Hepatocyte (in vitro differentiated cells): ENCODE data around the gene ACAP3.

Experiments used
- CTCF ChIP-seq: fragments of 200-600 bp; sonication (generic); IDR thresholded peaks from 2 replicates; pipeline ENCODE4 v1.5.1; 2016; ENCODE audit warnings: antibody characterized with exemption, mild to moderate bottlenecking; ENCODE audit not compliant: poor library complexity
- EZH2 ChIP-seq: fragments of 200-600 bp; sonication (generic); IDR thresholded peaks from 2 replicates; pipeline ENCODE4 v1.6.1; 2016; ENCODE audit warnings: antibody characterized with exemption, mild to moderate bottlenecking, borderline replicate concordance
- EZH2phosphoT487 ChIP-seq: fragments of 200-600 bp; sonication (generic); IDR thresholded peaks from one replicate; pipeline ENCODE4 v1.6.1; 2018; ENCODE audit warnings: antibody characterized with exemption, mild to moderate bottlenecking, low read depth, moderate library complexity; ENCODE audit not compliant: unreplicated experiment, severe bottlenecking

DNA sequence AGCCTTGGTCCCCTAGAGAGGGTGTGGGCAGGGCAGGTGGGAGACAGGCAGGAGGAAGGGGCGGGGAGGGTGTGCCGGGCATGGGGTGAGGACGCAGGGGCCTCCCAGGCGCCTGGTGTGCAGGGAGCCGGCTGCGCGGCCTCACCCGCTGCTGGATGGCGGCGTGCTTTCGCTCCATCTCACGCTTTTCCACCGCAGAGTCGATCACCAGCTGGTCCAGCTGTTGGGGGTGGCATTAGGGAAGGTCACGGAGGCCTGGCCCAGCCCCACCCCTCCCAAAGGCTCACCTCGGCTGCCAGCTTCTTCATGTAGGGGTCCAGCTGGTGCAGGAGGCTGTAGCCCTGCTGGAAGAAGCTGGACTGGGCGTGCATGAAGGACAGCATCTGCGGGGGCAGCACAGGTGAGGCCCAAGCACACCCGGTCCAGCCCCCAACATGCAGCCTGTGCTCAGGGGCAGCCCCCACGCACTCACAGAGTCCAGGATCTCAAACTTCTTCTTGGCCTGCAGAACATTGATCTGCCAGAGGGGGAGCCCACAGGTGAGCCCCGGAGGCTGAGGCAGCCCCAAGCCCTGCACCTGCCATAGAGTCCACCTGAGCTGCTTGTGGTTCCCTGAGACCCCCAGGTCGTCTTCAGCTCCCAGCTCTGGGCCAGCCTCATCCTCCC is 7.9 kb downstream of the ACAP3 start:
- TF ChIP-seq EZH2phosphoT487 = no peak
- peak; percentile 22 for TF ChIP-seq CTCF
- no peak for TF ChIP-seq EZH2
